OCI-LY3 (cell line): ENCODE measurements around the gene MINPP1.

Source experiments
- H2AFZ ChIP-seq: fragments of 200-600, 300-600 bp; shearing (Covaris generic); 2 replicates; pipeline ENCODE4 v1.6.0; 2014; ENCODE audit warnings: antibody characterized with exemption, low read depth, low read length
- H3K27ac ChIP-seq: fragments of 200-600, 300-600 bp; sonication (generic); 2 replicates; pipeline ENCODE4 v1.5.1; 2014; ENCODE audit warnings: mild to moderate bottlenecking, low read length, moderate library complexity, mixed read lengths
- H3K27me3 ChIP-seq: fragments of 200-600, 300-600 bp; sonication (generic); 2 replicates; pipeline ENCODE4 v1.6.1; 2014; ENCODE audit warnings: low read depth, low read length, mixed read lengths
- H3K36me3 ChIP-seq: fragments of 200-600, 300-600 bp; sonication (generic); replicated peaks from 2 replicates; pipeline ENCODE3; 2014; ENCODE audit warnings: low read depth, low read length, mixed read lengths
- H3K4me1 ChIP-seq: fragments of 300-600, 200-600 bp; sonication (generic); 2 replicates; pipeline ENCODE4 v1.6.1; 2014; ENCODE audit warnings: low read length, mixed read lengths
- H3K4me2 ChIP-seq: fragments of 200-600, 300-600 bp; sonication (generic); 2 replicates; pipeline ENCODE4 v1.6.1; 2014; ENCODE audit warnings: low read length, mixed read lengths
- H3K4me3 ChIP-seq: fragments of 300-600, 200-600 bp; sonication (generic); 2 replicates; pipeline ENCODE4 v1.5.1; 2014; ENCODE audit warnings: antibody characterized with exemption, mild to moderate bottlenecking, low read length, moderate library complexity
- H3K79me2 ChIP-seq: fragments of 300-600, 200-600 bp; shearing (Covaris generic); 2 replicates; pipeline ENCODE4 v1.6.1; 2014; ENCODE audit warnings: mild to moderate bottlenecking, low read length, mixed read lengths
- H3K9ac ChIP-seq: fragments of 300-600, 200-600 bp; shearing (Covaris generic); 2 replicates; pipeline ENCODE4 v1.6.0; 2014; ENCODE audit warnings: mild to moderate bottlenecking, low read length, moderate library complexity
- H3K9me3 ChIP-seq: fragments of 200-600, 300-600 bp; shearing (Covaris generic); 2 replicates; pipeline ENCODE4 v1.6.1; 2014; ENCODE audit warnings: low read length, mixed read lengths; ENCODE audit not compliant: insufficient read depth
- H4K20me1 ChIP-seq: fragments of 200-600, 300-600 bp; sonication (generic); 2 replicates; pipeline ENCODE4 v1.6.1; 2016; ENCODE audit warnings: low read length, mixed read lengths; ENCODE audit not compliant: insufficient read depth
- EZH2phosphoT487 ChIP-seq: fragments of 200-600 bp; shearing (Covaris generic); IDR thresholded peaks from 2 replicates; pipeline ENCODE4 v1.6.1; 2018; ENCODE audit warnings: antibody characterized with exemption, mixed run types, low read depth
- TF ChIP-seq, protein P1 (sequence below): fragments of 200-600, 300-600 bp; sonication (generic); IDR thresholded peaks from 2 replicates; pipeline ENCODE4 v1.5.1; 2014; ENCODE audit warnings: antibody characterized with exemption, low read length, low read depth

Gene MINPP1

DNA sequence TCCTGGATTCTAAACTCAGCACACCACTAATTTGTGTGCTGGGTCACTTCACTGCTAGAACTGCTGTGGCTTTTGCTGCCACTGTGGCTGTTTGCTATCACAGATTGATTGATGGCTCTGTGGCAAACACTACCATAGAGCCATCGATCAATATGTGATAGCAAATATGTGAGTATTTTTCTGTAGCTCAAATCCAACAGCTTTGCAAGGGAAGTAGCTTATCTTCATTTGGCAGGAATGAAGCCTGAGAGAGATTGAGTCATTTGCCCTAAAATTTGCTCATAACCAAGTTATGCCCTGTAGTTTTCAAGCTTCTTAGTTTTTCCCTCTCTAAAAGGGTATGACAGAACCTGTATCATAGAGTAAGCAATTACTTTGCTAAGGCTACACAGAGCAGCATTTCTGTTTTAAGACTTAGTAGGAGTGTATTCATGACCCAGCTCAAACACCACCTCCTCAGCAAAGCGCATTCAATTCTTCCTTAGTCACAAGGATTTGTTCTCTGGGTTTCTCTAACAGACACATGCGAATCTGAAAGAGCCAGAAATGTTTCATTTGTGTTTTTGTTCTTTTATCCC is 43.1 kb downstream of the MINPP1 start:
- H4K20me1 ChIP-seq, result no peaks in the 10 kb centered on the region
- no peak for TF ChIP-seq EZH2phosphoT487
- TF ChIP-seq, protein P1, sequence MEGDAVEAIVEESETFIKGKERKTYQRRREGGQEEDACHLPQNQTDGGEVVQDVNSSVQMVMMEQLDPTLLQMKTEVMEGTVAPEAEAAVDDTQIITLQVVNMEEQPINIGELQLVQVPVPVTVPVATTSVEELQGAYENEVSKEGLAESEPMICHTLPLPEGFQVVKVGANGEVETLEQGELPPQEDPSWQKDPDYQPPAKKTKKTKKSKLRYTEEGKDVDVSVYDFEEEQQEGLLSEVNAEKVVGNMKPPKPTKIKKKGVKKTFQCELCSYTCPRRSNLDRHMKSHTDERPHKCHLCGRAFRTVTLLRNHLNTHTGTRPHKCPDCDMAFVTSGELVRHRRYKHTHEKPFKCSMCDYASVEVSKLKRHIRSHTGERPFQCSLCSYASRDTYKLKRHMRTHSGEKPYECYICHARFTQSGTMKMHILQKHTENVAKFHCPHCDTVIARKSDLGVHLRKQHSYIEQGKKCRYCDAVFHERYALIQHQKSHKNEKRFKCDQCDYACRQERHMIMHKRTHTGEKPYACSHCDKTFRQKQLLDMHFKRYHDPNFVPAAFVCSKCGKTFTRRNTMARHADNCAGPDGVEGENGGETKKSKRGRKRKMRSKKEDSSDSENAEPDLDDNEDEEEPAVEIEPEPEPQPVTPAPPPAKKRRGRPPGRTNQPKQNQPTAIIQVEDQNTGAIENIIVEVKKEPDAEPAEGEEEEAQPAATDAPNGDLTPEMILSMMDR, result no peak
- H3K9me3 ChIP-seq, result no peaks in the 10 kb centered on the region
- no peak overlapping the region for H2AFZ ChIP-seq
- no peak overlapping the region for H3K27ac ChIP-seq
- H3K36me3 ChIP-seq, result no peaks in the 10 kb centered on the region
- H3K4me1 ChIP-seq, result no peaks in the 10 kb centered on the region
- no peak overlapping the region for H3K4me3 ChIP-seq
- no peaks in the 10 kb centered on the region for H3K79me2 ChIP-seq
- no peak overlapping the region for H3K4me2 ChIP-seq
- H3K9ac ChIP-seq, result no peak overlapping the region
- H3K27me3 ChIP-seq, result no peaks in the 10 kb centered on the region

DNA sequence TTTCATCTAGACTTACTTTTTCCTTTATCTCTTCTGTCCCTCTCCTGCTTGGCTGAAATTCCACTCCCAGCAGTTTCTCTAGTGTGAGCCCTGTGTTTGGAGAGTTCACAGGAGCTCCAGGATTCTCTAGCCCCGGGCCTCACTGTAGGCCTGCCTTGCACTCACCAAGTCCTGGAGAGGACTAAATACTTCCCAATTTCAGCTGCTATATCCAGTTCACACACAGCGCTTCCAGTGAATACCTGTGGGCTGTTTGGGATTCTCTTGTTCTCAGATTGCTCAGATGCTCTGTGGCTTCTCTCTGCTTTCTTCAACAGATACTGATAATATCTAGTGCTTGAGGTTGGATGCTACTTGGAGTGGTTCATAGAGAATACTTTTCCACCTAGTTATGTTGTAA is 46.0 kb downstream of the MINPP1 start:
- no peaks in the 10 kb centered on the region for H4K20me1 ChIP-seq
- H3K27ac ChIP-seq, result no peak overlapping the region
- no peaks in the 10 kb centered on the region for H3K27me3 ChIP-seq
- H3K4me1 ChIP-seq, result no peaks in the 10 kb centered on the region
- H3K79me2 ChIP-seq, result no peaks in the 10 kb centered on the region
- H3K9ac ChIP-seq, result no peak overlapping the region
- TF ChIP-seq EZH2phosphoT487, result no peak
- TF ChIP-seq, protein P1, result no peak
- H3K9me3 ChIP-seq, result no peaks in the 10 kb centered on the region
- no peak overlapping the region for H3K4me2 ChIP-seq
- H3K36me3 ChIP-seq, result no peaks in the 10 kb centered on the region
- H2AFZ ChIP-seq, result no peak overlapping the region
- H3K4me3 ChIP-seq, result no peak overlapping the region

DNA sequence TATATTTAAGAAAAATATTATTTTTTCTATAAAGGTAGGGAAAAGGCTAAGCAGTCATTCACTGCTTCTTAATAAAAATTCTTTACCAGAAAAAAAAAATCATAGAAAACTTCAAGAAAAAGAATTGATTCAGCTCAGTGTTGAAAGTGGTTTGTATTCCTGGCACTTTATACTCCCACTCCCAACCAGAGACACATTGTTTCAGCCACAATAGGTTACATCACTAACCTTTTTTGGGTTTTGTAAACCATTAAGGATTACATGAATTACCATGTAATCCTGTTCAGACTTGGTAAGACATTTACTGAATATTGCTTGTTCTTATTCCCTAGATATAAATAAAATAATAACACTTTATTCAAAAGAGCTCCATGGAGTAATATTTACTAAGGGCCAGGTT is 46.6 kb downstream of the MINPP1 start:
- TF ChIP-seq, protein P1, result no peak
- no peak for TF ChIP-seq EZH2phosphoT487
- Histone ChIP-seq H3K36me3 (no peaks in the 10 kb centered on the region), H3K9ac (no peak overlapping the region), H3K79me2 (no peaks in the 10 kb centered on the region), H3K27me3 (no peaks in the 10 kb centered on the region), H3K9me3 (no peaks in the 10 kb centered on the region), H3K27ac (no peak overlapping the region), H4K20me1 (no peaks in the 10 kb centered on the region), H3K4me3 (no peak overlapping the region), H3K4me1 (no peaks in the 10 kb centered on the region), H3K4me2 (no peak overlapping the region), H2AFZ (no peak overlapping the region)

DNA sequence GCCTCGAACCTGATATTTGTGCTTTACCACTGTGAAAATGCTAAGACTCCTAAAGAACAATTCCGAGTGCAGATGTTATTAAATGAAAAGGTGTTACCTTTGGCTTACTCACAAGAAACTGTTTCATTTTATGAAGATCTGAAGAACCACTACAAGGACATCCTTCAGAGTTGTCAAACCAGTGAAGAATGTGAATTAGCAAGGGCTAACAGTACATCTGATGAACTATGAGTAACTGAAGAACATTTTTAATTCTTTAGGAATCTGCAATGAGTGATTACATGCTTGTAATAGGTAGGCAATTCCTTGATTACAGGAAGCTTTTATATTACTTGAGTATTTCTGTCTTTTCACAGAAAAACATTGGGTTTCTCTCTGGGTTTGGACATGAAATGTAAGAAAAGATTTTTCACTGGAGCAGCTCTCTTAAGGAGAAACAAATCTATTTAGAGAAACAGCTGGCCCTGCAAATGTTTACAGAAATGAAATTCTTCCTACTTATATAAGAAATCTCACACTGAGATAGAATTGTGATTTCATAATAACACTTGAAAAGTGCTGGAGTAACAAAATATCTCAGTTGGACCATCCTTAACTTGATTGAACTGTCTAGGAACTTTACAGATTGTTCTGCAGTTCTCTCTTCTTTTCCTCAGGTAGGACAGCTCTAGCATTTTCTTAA is 47.7 kb downstream of the MINPP1 start:
- no peaks in the 10 kb centered on the region for H3K27me3 ChIP-seq
- no peak overlapping the region for H2AFZ ChIP-seq
- no peaks in the 10 kb centered on the region for H3K36me3 ChIP-seq
- no peak overlapping the region for H3K9ac ChIP-seq
- H3K4me2 ChIP-seq, result no peak overlapping the region
- no peak overlapping the region for H3K4me3 ChIP-seq
- H3K9me3 ChIP-seq, result no peaks in the 10 kb centered on the region
- no peak overlapping the region for H3K27ac ChIP-seq
- no peaks in the 10 kb centered on the region for H3K79me2 ChIP-seq
- H3K4me1 ChIP-seq, result no peaks in the 10 kb centered on the region
- no peak for TF ChIP-seq EZH2phosphoT487
- TF ChIP-seq, protein P1, result no peak
- H4K20me1 ChIP-seq, result no peaks in the 10 kb centered on the region
